Measurements from ENCODE around the gene MPP3.
A peak's percentile ranks its signal among the peaks of the same experiment; 100 is the strongest.

- TF ChIP-seq, protein P1, sequence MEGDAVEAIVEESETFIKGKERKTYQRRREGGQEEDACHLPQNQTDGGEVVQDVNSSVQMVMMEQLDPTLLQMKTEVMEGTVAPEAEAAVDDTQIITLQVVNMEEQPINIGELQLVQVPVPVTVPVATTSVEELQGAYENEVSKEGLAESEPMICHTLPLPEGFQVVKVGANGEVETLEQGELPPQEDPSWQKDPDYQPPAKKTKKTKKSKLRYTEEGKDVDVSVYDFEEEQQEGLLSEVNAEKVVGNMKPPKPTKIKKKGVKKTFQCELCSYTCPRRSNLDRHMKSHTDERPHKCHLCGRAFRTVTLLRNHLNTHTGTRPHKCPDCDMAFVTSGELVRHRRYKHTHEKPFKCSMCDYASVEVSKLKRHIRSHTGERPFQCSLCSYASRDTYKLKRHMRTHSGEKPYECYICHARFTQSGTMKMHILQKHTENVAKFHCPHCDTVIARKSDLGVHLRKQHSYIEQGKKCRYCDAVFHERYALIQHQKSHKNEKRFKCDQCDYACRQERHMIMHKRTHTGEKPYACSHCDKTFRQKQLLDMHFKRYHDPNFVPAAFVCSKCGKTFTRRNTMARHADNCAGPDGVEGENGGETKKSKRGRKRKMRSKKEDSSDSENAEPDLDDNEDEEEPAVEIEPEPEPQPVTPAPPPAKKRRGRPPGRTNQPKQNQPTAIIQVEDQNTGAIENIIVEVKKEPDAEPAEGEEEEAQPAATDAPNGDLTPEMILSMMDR (conservative IDR thresholded peaks at IDR 0.05; ENCODE audit: low read length), result peak; percentile 45; the same call in 1 of the 2 replicates
- no peak for TF ChIP-seq EZH2phosphoT487 (IDR thresholded peaks at IDR 0.05; ENCODE audit: borderline replicate concordance, low read depth, low read length)
Measured at GRCh38 chr17:43779145-43780125, 53.5 kb downstream of the MPP3 start.
